H1 (cell line): ENCODE data around the gene NADK2. TPM values are rescaled to one million over a fixed set of nuclear protein-coding genes. Genes with fewer than 3 reads are reported as not detected.

ENCODE experiments used
- CTCF ChIA-PET: fragments of 300-600 bp; sonication (Branson Sonifier 250); formaldehyde crosslinking; loops from one replicate; lab custom pipeline; 2021; ENCODE audit not compliant: partially characterized antibody; lab: Charles Lee
- POLR2A ChIA-PET: fragments of 300-600 bp; sonication (Branson Sonifier 250); formaldehyde crosslinking; loops from one replicate; lab custom pipeline; 2021; ENCODE audit warnings: inconsistent platforms; ENCODE audit not compliant: partially characterized antibody; lab: Charles Lee
- DNase-seq, 2 experiments: peaks; one replicate each; pipeline versions ENCODE4 v3.0.0 to v3.0.0-alpha.2; 2010 to 2022; ENCODE audit warnings: low spot score in 2 of 2, low read depth in 1 of 2, mixed read lengths in 1 of 2
- FAIRE-seq: peaks from 2 replicates; lab custom pipeline; 2011; peaks lifted over from hg19 to GRCh38; lab: Jason Lieb, UNC
- H2AFZ ChIP-seq: 2 replicates; pipeline ENCODE4 v1.8.1; 2012; ENCODE audit warnings: low read length, inconsistent platforms
- H2AK5ac ChIP-seq: 2 replicates; pipeline ENCODE4 v1.6.1; 2013; ENCODE audit warnings: low read depth, low read length
- H2BK120ac ChIP-seq: replicated peaks from 2 replicates; pipeline ENCODE3; 2013; ENCODE audit warnings: low read depth, low read length, inconsistent platforms
- H2BK12ac ChIP-seq: 2 replicates; pipeline ENCODE4 v1.6.1; 2013; ENCODE audit warnings: low read depth, low read length
- H2BK15ac ChIP-seq: 2 replicates; pipeline ENCODE4 v1.6.1; 2013; ENCODE audit warnings: low read length
- H2BK20ac ChIP-seq: 2 replicates; pipeline ENCODE4 v1.6.1; 2013; ENCODE audit warnings: low read length
- H2BK5ac ChIP-seq: 2 replicates; pipeline ENCODE4 v1.6.1; 2013; ENCODE audit warnings: low read depth, low read length
- H3K14ac ChIP-seq: 2 replicates; pipeline ENCODE4 v1.6.1; 2013; ENCODE audit warnings: inconsistent platforms; ENCODE audit not compliant: insufficient read length
- H3K18ac ChIP-seq: 2 replicates; pipeline ENCODE4 v1.6.1; 2013; ENCODE audit warnings: low read length; ENCODE audit errors: extremely low read depth
- H3K23ac ChIP-seq: 2 replicates; pipeline ENCODE4 v1.6.1; 2013; ENCODE audit warnings: inconsistent platforms; ENCODE audit not compliant: insufficient read length
- H3K23me2 ChIP-seq: 2 replicates; pipeline ENCODE4 v1.6.1; 2013; ENCODE audit warnings: low read depth, low read length
- H3K27ac ChIP-seq: 2 replicates; pipeline ENCODE4 v1.6.1; 2011; ENCODE audit warnings: low read depth, low read length, inconsistent platforms
- H3K27me3 ChIP-seq, 4 experiments: replicated peaks in 1 of 4; 1 replicate in 1 of 4; 2 replicates in 3 of 4; pipeline versions ENCODE4 v1.6.1 to v1.8.1; 2011 to 2013; ENCODE audit warnings: low read length in 3 of 4, mild to moderate bottlenecking in 3 of 4, inconsistent platforms in 2 of 4, mixed read lengths in 2 of 4, moderate library complexity in 1 of 4; ENCODE audit not compliant: control insufficient read depth in 3 of 4, insufficient read depth in 3 of 4; ENCODE audit errors: extremely low read depth in 1 of 4
- H3K36me3 ChIP-seq, 4 experiments: 2 replicates each; pipeline versions ENCODE4 v1.6.1 to v1.8.1; 2011 to 2013; ENCODE audit warnings: mild to moderate bottlenecking in 4 of 4, low read length in 3 of 4, moderate library complexity in 2 of 4, control low read depth in 1 of 4, inconsistent platforms in 1 of 4; ENCODE audit not compliant: insufficient read depth in 4 of 4, control insufficient read depth in 2 of 4
- H3K4ac ChIP-seq: replicated peaks from 2 replicates; pipeline ENCODE3; 2013; ENCODE audit warnings: low read length, low read depth, mixed read lengths, inconsistent platforms; ENCODE audit not compliant: insufficient read length
- H3K4me1 ChIP-seq, 4 experiments: replicated peaks in 1 of 4; 1 replicate in 1 of 4; 2 replicates in 3 of 4; pipeline versions ENCODE4 v1.6.1 to v1.8.1; 2011 to 2013; ENCODE audit warnings: low read length in 3 of 4, inconsistent platforms in 2 of 4, mixed read lengths in 1 of 4; ENCODE audit not compliant: insufficient read depth in 4 of 4, control insufficient read depth in 3 of 4
- H3K4me2 ChIP-seq, 2 experiments: 2 replicates each; pipeline versions ENCODE4 v1.6.1 to v1.8.1; 2011 to 2013; ENCODE audit warnings: low read depth in 2 of 2, low read length in 2 of 2, control low read depth in 1 of 2, inconsistent platforms in 1 of 2, mild to moderate bottlenecking in 1 of 2; ENCODE audit not compliant: insufficient read depth in 1 of 2
- H3K4me3 ChIP-seq, 4 experiments: fragments of 200-600, 300-600 bp in 1 of 4; sonication (generic), shearing (Covaris generic), sonication (Bioruptor Twin) in 1 of 4; 2 replicates each; pipeline versions ENCODE4 v1.5.1 to v1.8.1; 2011 to 2016; ENCODE audit warnings: low read length in 4 of 4, low read depth in 3 of 4, control low read depth in 2 of 4, inconsistent platforms in 2 of 4, mild to moderate bottlenecking in 2 of 4, mixed read lengths in 1 of 4, moderate library complexity in 1 of 4; ENCODE audit not compliant: insufficient read depth in 2 of 4; ENCODE audit errors: extremely low read depth in 1 of 4
- H3K56ac ChIP-seq: replicated peaks from 2 replicates; pipeline ENCODE3; 2013; ENCODE audit warnings: low read depth, mild to moderate bottlenecking, mixed read lengths, low read length, inconsistent platforms; ENCODE audit not compliant: insufficient read length
- H3K79me1 ChIP-seq: 2 replicates; pipeline ENCODE4 v1.6.1; 2013; ENCODE audit warnings: low read depth, low read length, control low read depth
- H3K79me2 ChIP-seq, 2 experiments: 2 replicates each; pipeline versions ENCODE4 v1.6.1 to v1.8.1; 2012 to 2013; ENCODE audit warnings: low read length in 2 of 2, mild to moderate bottlenecking in 2 of 2, inconsistent platforms in 1 of 2; ENCODE audit not compliant: insufficient read depth in 2 of 2, control insufficient read depth in 1 of 2
- H3K9ac ChIP-seq, 4 experiments: replicated peaks in 1 of 4; 1 replicate in 1 of 4; 2 replicates in 3 of 4; pipeline versions ENCODE4 v1.6.1 to v1.8.1; 2011 to 2013; ENCODE audit warnings: low read depth in 3 of 4, low read length in 3 of 4, control low read depth in 2 of 4, mild to moderate bottlenecking in 2 of 4, moderate library complexity in 2 of 4, inconsistent platforms in 1 of 4; ENCODE audit errors: extremely low read depth in 1 of 4
- H3K9me3 ChIP-seq, 2 experiments: 2 replicates each; pipeline versions ENCODE4 v1.6.1 to v1.8.1; 2012 to 2013; ENCODE audit warnings: mild to moderate bottlenecking in 2 of 2, moderate library complexity in 2 of 2, control low read depth in 1 of 2, inconsistent platforms in 1 of 2, low read depth in 1 of 2, low read length in 1 of 2, mixed read lengths in 1 of 2; ENCODE audit not compliant: insufficient read depth in 2 of 2
- H4K20me1 ChIP-seq, 2 experiments: replicated peaks in 1 of 2; 2 replicates each; pipeline versions ENCODE3 to v1.8.1; 2011 to 2013; ENCODE audit warnings: inconsistent platforms in 2 of 2, low read length in 2 of 2, mild to moderate bottlenecking in 1 of 2; ENCODE audit not compliant: insufficient read depth in 2 of 2, control insufficient read depth in 1 of 2
- H4K5ac ChIP-seq: 2 replicates; pipeline ENCODE4 v1.6.1; 2013; ENCODE audit warnings: low read length, low read depth, mixed read lengths, inconsistent platforms; ENCODE audit not compliant: insufficient read length
- H4K8ac ChIP-seq: 2 replicates; pipeline ENCODE4 v1.8.0; 2013; ENCODE audit warnings: mild to moderate bottlenecking, moderate library complexity, low read length, inconsistent platforms; ENCODE audit not compliant: insufficient read depth; ENCODE audit errors: extremely low read depth
- H4K91ac ChIP-seq: replicated peaks from 2 replicates; pipeline ENCODE3; 2013; ENCODE audit warnings: low read length, mixed read lengths, inconsistent platforms; ENCODE audit not compliant: insufficient read length
- ATF3 ChIP-seq: IDR thresholded peaks from 2 replicates; pipeline ENCODE4 v1.6.1; 2011; ENCODE audit warnings: low read depth, mild to moderate bottlenecking, low read length; ENCODE audit not compliant: insufficient read depth
- EZH2 ChIP-seq: fragments of 200-600 bp; sonication (generic); IDR thresholded peaks from 2 replicates; pipeline ENCODE4 v1.7.1; 2012; ENCODE audit warnings: low read depth, mild to moderate bottlenecking, moderate library complexity, low read length, inconsistent platforms; ENCODE audit not compliant: severe bottlenecking
- JUN ChIP-seq: IDR thresholded peaks from 2 replicates; pipeline ENCODE4 v1.6.1; 2011; ENCODE audit warnings: low read depth, mild to moderate bottlenecking, improper control_type of control experiment, low read length
- JUND ChIP-seq: IDR thresholded peaks from 2 replicates; pipeline ENCODE4 v1.6.1; 2011; ENCODE audit warnings: mild to moderate bottlenecking, improper control_type of control experiment, low read length
- KDM4A ChIP-seq: IDR thresholded peaks from one replicate; pipeline ENCODE4 v1.7.1; 2012; ENCODE audit warnings: low read depth, mild to moderate bottlenecking, moderate library complexity, low read length, inconsistent platforms; ENCODE audit not compliant: severe bottlenecking
- NRF1 ChIP-seq: IDR thresholded peaks from 2 replicates; pipeline ENCODE4 v1.6.1; 2011; ENCODE audit warnings: mild to moderate bottlenecking, low read depth, low read length, improper control_type of control experiment
- POLR2AphosphoS5 ChIP-seq: IDR thresholded peaks from 2 replicates; pipeline ENCODE4 v1.6.1; 2011; ENCODE audit warnings: low read depth, low read length
- POU5F1 ChIP-seq: IDR thresholded peaks from 2 replicates; pipeline ENCODE4 v1.6.1; 2011; ENCODE audit warnings: low read depth, mild to moderate bottlenecking, low read length, moderate library complexity
- RAD21 ChIP-seq, 2 experiments: IDR thresholded peaks in 1 of 2; conservative IDR thresholded peaks in 1 of 2; 2 replicates each; pipeline ENCODE4 v1.6.1; 2011; ENCODE audit warnings: low read depth in 2 of 2, low read length in 2 of 2, improper control_type of control experiment in 1 of 2, inconsistent platforms in 1 of 2, mild to moderate bottlenecking in 1 of 2, moderate library complexity in 1 of 2
- RFX5 ChIP-seq: IDR thresholded peaks from 2 replicates; pipeline ENCODE4 v1.6.1; 2011; ENCODE audit warnings: low read depth, low read length, improper control_type of control experiment, borderline replicate concordance
- SIRT6 ChIP-seq: IDR thresholded peaks from one replicate; pipeline ENCODE4 v1.7.1; 2012; ENCODE audit warnings: low read length, inconsistent platforms
- SP1 ChIP-seq: IDR thresholded peaks from 2 replicates; pipeline ENCODE4 v1.6.1; 2011; ENCODE audit warnings: low read depth, low read length
- SP4 ChIP-seq: IDR thresholded peaks from 2 replicates; pipeline ENCODE4 v1.6.1; 2012; ENCODE audit warnings: low read length, inconsistent platforms
- SRF ChIP-seq: IDR thresholded peaks from 2 replicates; pipeline ENCODE4 v1.6.1; 2011; ENCODE audit warnings: mild to moderate bottlenecking, low read depth, low read length, moderate library complexity
- YY1 ChIP-seq: IDR thresholded peaks from 2 replicates; pipeline ENCODE4 v1.6.1; 2011; ENCODE audit warnings: low read depth, mild to moderate bottlenecking, low read length
- WGBS, 2 experiments: shearing (Covaris generic) in 1 of 2; methylation state at CpG; one replicate each; pipeline versions ENCODE4 v1.1.6 to v1.1.7; 2013 to 2015; ENCODE audit warnings: low lambda C conversion rate in 2 of 2, mixed read lengths in 2 of 2, inconsistent platforms in 1 of 2, low coverage in 1 of 2, missing lambda C conversion rate in 1 of 2; ENCODE audit not compliant: insufficient replicate concordance in 2 of 2, insufficient coverage in 1 of 2, insufficient read length in 1 of 2; ENCODE audit errors: extremely low coverage in 1 of 2, missing lambda C conversion rate in 1 of 2; 5-methylcytosine and 5-hydroxymethylcytosine counted together
- polyA plus RNA-seq, 7 experiments: library from polyadenylated mRNA; depleted of rRNA in 3 of 7; stranded (reverse) in 5 of 7; unstranded in 2 of 7; fragments of >200 nt in 5 of 7; fragments of 200-250 nt in 2 of 7; gene quantifications; 1 replicate in 5 of 7; 2 replicates in 1 of 7; 4 replicates in 1 of 7; pipeline versions ENCODE4 v1.2.1 to v1.2.3, GENCODE V29; 2011 to 2013; ENCODE audit warnings: missing spikeins in 2 of 7, mixed read lengths in 2 of 7
- total RNA-seq: library from RNA; stranded (reverse); fragmentation: NEBNext Ultra II Directional; extraction: Animal tissue kit (Norgen Biotek cat#: 25700); gene quantifications from 2 replicates; pipeline ENCODE4 v1.2.1, GENCODE V29; 2021

Gene NADK2
- total and polyA plus RNA-seq, 2 of the 8 experiments (the other 6 are each of a cell fraction or from before 2014, with no cell fraction given) = 3.4 to 16.1 TPM

- FAIRE-seq = no peak
- no peak overlapping the region for H3K4ac ChIP-seq
- H3K36me3 ChIP-seq = peaks cover 4 to 65% (median 28%) of the 10 kb centered on the region in 4 experiments
- DNase-seq = no peak
- H3K9me3 ChIP-seq = no peaks in the 10 kb centered on the region
- no peak overlapping the region for H2AK5ac ChIP-seq
- H2BK5ac ChIP-seq = no peak overlapping the region
- no peak overlapping the region for H3K23ac ChIP-seq
- H4K91ac ChIP-seq = no peak overlapping the region
- no peaks in the 10 kb centered on the region for H3K79me1 ChIP-seq
- POLR2A ChIA-PET = no interaction called here
- no peak overlapping the region for H3K4me2 ChIP-seq
- no peak overlapping the region for H3K27ac ChIP-seq
- H3K9ac ChIP-seq = no peak overlapping the region
- H2BK15ac ChIP-seq = no peak overlapping the region
- H3K4me3 ChIP-seq = no peak overlapping the region
- TF ChIP-seq YY1 (no peak), RFX5 (no peak), JUN (no peak), POLR2AphosphoS5 (no peak), KDM4A (no peak), JUND (no peak), SIRT6 (no peak), POU5F1 (no peak), SRF (no peak), ATF3 (no peak), NRF1 (no peak), SP1 (no peak), RAD21 (IDR thresholded peaks at IDR 0.05 in 1 of 2, conservative IDR thresholded peaks at IDR 0.05 in 1 of 2; ENCODE audit: low read depth in 2 of 2, low read length in 2 of 2) (no peak), SP4 (no peak), EZH2 (no peak)
- CTCF ChIA-PET = interaction anchor here (0.5 to 1.8 kb wide), 16 partner anchors 9 to 852 kb away, joined by 3 to 6 read pairs (median 3); no protein-coding TSS in a partner anchor
- no peak overlapping the region for H4K8ac ChIP-seq
- no peak overlapping the region for H2BK12ac ChIP-seq
- H2AFZ ChIP-seq = no peak overlapping the region
- H4K5ac ChIP-seq = no peak overlapping the region
- H4K20me1 ChIP-seq = no peaks in the 10 kb centered on the region
- no peak overlapping the region for H3K18ac ChIP-seq
- peaks cover 0 to 3% (median 0%) of the 10 kb centered on the region in 4 experiments; a peak in 1 of 7 replicates for H3K27me3 ChIP-seq
- no peaks in the 10 kb centered on the region for H3K23me2 ChIP-seq
- H3K56ac ChIP-seq = no peak overlapping the region
- no peaks in the 10 kb centered on the region for H3K79me2 ChIP-seq
- 88% methylated on average over 3 of the region's 3 CpGs; no CpG with 5 or more reads in 1 of the 2 experiments for WGBS, 2 experiments
- H3K4me1 ChIP-seq = no peaks in the 10 kb centered on the region
- H2BK20ac ChIP-seq = no peak overlapping the region
- no peak overlapping the region for H3K14ac ChIP-seq
- H2BK120ac ChIP-seq = no peak overlapping the region
These were observed 63.2 kb downstream of the NADK2 start for GRCh38 chr5:36178524-36178890.
